IMR-90 (cell line): Measurements from ENCODE around the gene YTHDF2. TPM values are rescaled to one million over a fixed set of nuclear protein-coding genes. Genes with fewer than 3 reads are reported as not detected.

Source experiments
- ATAC-seq: fragments of 200-7000 bp; cut with Tn5 transposase; 2 replicates; pipeline ENCODE4 v1.9.1; 2020; ENCODE audit warnings: low read depth, mild to moderate bottlenecking, moderate library complexity
- BruUV-seq: library from RNA; stranded (reverse); fragments of 400-500 nt; replicated peaks from 2 replicates; lab custom pipeline; 2021; lab: Mats Ljungman, UMichigan
- CTCF ChIA-PET: fragments of 300-600 bp; formaldehyde crosslinking; extraction: SDS; loops from one replicate; lab custom pipeline; 2021; ENCODE audit warnings: antibody characterized with exemption; lab: Yijun Ruan, JAX
- POLR2A ChIA-PET: fragments of 300-600 bp; sonication (Branson Sonifier 250); formaldehyde crosslinking; loops from one replicate; lab custom pipeline; 2022; ENCODE audit warnings: antibody characterized with exemption; ENCODE audit not compliant: unreplicated experiment; lab: Charles Lee
- DNase-seq: peaks from one replicate; pipeline ENCODE4 v3.0.0; 2013
- H2AFZ ChIP-seq: replicated peaks from 2 replicates; pipeline ENCODE3; 2013; ENCODE audit warnings: low read length, mild to moderate bottlenecking; ENCODE audit not compliant: poor library complexity
- H2AK5ac ChIP-seq: 2 replicates; pipeline ENCODE4 v1.6.1; 2013; ENCODE audit warnings: low read depth, low read length, inconsistent platforms
- H2AK9ac ChIP-seq: replicated peaks from 2 replicates; pipeline ENCODE3; 2013; ENCODE audit warnings: mild to moderate bottlenecking, low read depth, low read length, moderate library complexity; ENCODE audit not compliant: poor library complexity
- H2BK120ac ChIP-seq: 2 replicates; pipeline ENCODE4 v1.6.1; 2013; ENCODE audit warnings: low read depth, low read length, inconsistent platforms
- H2BK15ac ChIP-seq: 3 replicates; pipeline ENCODE4 v1.6.1; 2013; ENCODE audit warnings: low read depth, low read length, inconsistent platforms
- H2BK20ac ChIP-seq: 2 replicates; pipeline ENCODE4 v1.6.1; 2013; ENCODE audit warnings: low read depth, mild to moderate bottlenecking, inconsistent platforms, low read length, moderate library complexity
- H2BK5ac ChIP-seq: 2 replicates; pipeline ENCODE4 v1.6.1; 2013; ENCODE audit warnings: mild to moderate bottlenecking, low read depth, low read length, inconsistent platforms; ENCODE audit not compliant: poor library complexity, severe bottlenecking
- H3K14ac ChIP-seq: replicated peaks from 2 replicates; pipeline ENCODE4 v1.6.1; 2013; ENCODE audit warnings: low read depth, low read length, inconsistent platforms
- H3K18ac ChIP-seq: 2 replicates; pipeline ENCODE4 v1.6.1; 2013; ENCODE audit warnings: low read depth, low read length, control low read depth
- H3K23ac ChIP-seq: 2 replicates; pipeline ENCODE4 v1.6.1; 2013; ENCODE audit warnings: low read depth, low read length, inconsistent platforms
- H3K27ac ChIP-seq: 2 replicates; pipeline ENCODE4 v1.5.1; 2013; ENCODE audit warnings: mild to moderate bottlenecking, control low read depth, low read length; ENCODE audit not compliant: insufficient read depth
- H3K27me3 ChIP-seq: 2 replicates; pipeline ENCODE4 v1.6.1; 2013; ENCODE audit warnings: low read length; ENCODE audit not compliant: control insufficient read depth, insufficient read depth
- H3K36me3 ChIP-seq: 2 replicates; pipeline ENCODE4 v1.6.1; 2013; ENCODE audit warnings: low read length, mixed read lengths; ENCODE audit not compliant: control insufficient read depth, insufficient read depth
- H3K4ac ChIP-seq: 2 replicates; pipeline ENCODE4 v1.6.1; 2013; ENCODE audit warnings: low read depth, low read length, inconsistent platforms
- H3K4me1 ChIP-seq: 2 replicates; pipeline ENCODE4 v1.6.1; 2013; ENCODE audit warnings: low read length, mixed read lengths; ENCODE audit not compliant: control insufficient read depth, insufficient read depth
- H3K4me2 ChIP-seq: 2 replicates; pipeline ENCODE4 v1.6.1; 2013; ENCODE audit warnings: low read depth, mild to moderate bottlenecking, control low read depth, low read length, moderate library complexity
- H3K4me3 ChIP-seq: 2 replicates; pipeline ENCODE4 v1.5.1; 2013; ENCODE audit warnings: low read depth, mild to moderate bottlenecking, control low read depth, low read length, moderate library complexity; ENCODE audit not compliant: insufficient read depth
- H3K56ac ChIP-seq: 2 replicates; pipeline ENCODE4 v1.6.1; 2013; ENCODE audit warnings: low read length, inconsistent platforms; ENCODE audit not compliant: insufficient read depth; ENCODE audit errors: extremely low read depth
- H3K79me1 ChIP-seq, 2 experiments: 2 replicates each; pipeline ENCODE4 v1.6.1; 2013; ENCODE audit warnings: low read length in 2 of 2, inconsistent platforms in 1 of 2, low read depth in 1 of 2
- H3K9ac ChIP-seq: 2 replicates; pipeline ENCODE4 v1.6.1; 2013; ENCODE audit warnings: low read depth, low read length, control low read depth
- H3K9me1 ChIP-seq: 2 replicates; pipeline ENCODE4 v1.6.1; 2013; ENCODE audit warnings: low read length, inconsistent platforms; ENCODE audit not compliant: insufficient read depth
- H3K9me3 ChIP-seq: 2 replicates; pipeline ENCODE4 v1.6.1; 2013; ENCODE audit warnings: low read length; ENCODE audit not compliant: control insufficient read depth, insufficient read depth
- H4K20me1 ChIP-seq: 2 replicates; pipeline ENCODE4 v1.6.1; 2013; ENCODE audit warnings: low read length, inconsistent platforms; ENCODE audit not compliant: insufficient read depth
- H4K5ac ChIP-seq: 2 replicates; pipeline ENCODE4 v1.6.1; 2013; ENCODE audit warnings: mild to moderate bottlenecking, low read depth, low read length, control low read depth
- H4K8ac ChIP-seq, 2 experiments: 2 replicates each; pipeline ENCODE4 v1.6.1; 2013; ENCODE audit warnings: low read depth in 2 of 2, low read length in 2 of 2, control low read depth in 1 of 2, inconsistent platforms in 1 of 2
- H4K91ac ChIP-seq: 2 replicates; pipeline ENCODE4 v1.6.1; 2013; ENCODE audit warnings: low read depth, low read length, inconsistent platforms; ENCODE audit not compliant: insufficient read depth
- BHLHE40 ChIP-seq: fragments of 150-350 bp; IDR thresholded peaks from 2 replicates; pipeline ENCODE4 v1.6.1; 2016; ENCODE audit warnings: mild to moderate bottlenecking, low read depth, low read length
- CEBPB ChIP-seq: IDR thresholded peaks from 2 replicates; pipeline ENCODE4 v1.6.1; 2012; ENCODE audit warnings: low read depth, low read length, improper control_type of control experiment
- CHD1 ChIP-seq: IDR thresholded peaks from 2 replicates; pipeline ENCODE4 v1.6.1; 2012; ENCODE audit warnings: low read depth, low read length, improper control_type of control experiment
- FOS ChIP-seq: fragments of 150-350 bp; IDR thresholded peaks from 2 replicates; pipeline ENCODE4 v1.6.1; 2016; ENCODE audit warnings: low read depth, low read length
- MAFK ChIP-seq: IDR thresholded peaks from 2 replicates; pipeline ENCODE4 v1.6.1; 2012; ENCODE audit warnings: low read depth, low read length, improper control_type of control experiment
- MAZ ChIP-seq: IDR thresholded peaks from 2 replicates; pipeline ENCODE4 v1.6.1; 2012; ENCODE audit warnings: low read depth, mild to moderate bottlenecking, low read length, improper control_type of control experiment, moderate library complexity, borderline replicate concordance
- MXI1 ChIP-seq: IDR thresholded peaks from 2 replicates; pipeline ENCODE4 v1.6.1; 2012; ENCODE audit warnings: low read depth, mild to moderate bottlenecking, low read length, moderate library complexity, borderline replicate concordance
- NFE2L2 ChIP-seq: fragments of 150-350 bp; IDR thresholded peaks from 2 replicates; pipeline ENCODE4 v1.6.1; 2016; ENCODE audit warnings: low read depth, mild to moderate bottlenecking, low read length
- POLR2A ChIP-seq: IDR thresholded peaks from 2 replicates; pipeline ENCODE4 v1.6.1; 2012; ENCODE audit warnings: mild to moderate bottlenecking, low read depth, low read length
- RAD21 ChIP-seq: IDR thresholded peaks from 2 replicates; pipeline ENCODE4 v1.6.1; 2012; ENCODE audit warnings: low read length, improper control_type of control experiment
- RCOR1 ChIP-seq: IDR thresholded peaks from 2 replicates; pipeline ENCODE4 v1.6.1; 2012; ENCODE audit warnings: mild to moderate bottlenecking, low read length, improper control_type of control experiment; ENCODE audit not compliant: insufficient replicate concordance
- RFX5 ChIP-seq: IDR thresholded peaks from 2 replicates; pipeline ENCODE4 v1.8.0; 2012; ENCODE audit warnings: low read depth, mild to moderate bottlenecking, low read length, moderate library complexity
- SMC3 ChIP-seq: fragments of 150-350 bp; IDR thresholded peaks from 2 replicates; pipeline ENCODE4 v1.6.1; 2016; ENCODE audit warnings: low read depth, mild to moderate bottlenecking, antibody characterized with exemption, low read length, moderate library complexity
- WGBS, 2 experiments: methylation state at CpG; one replicate each; pipeline versions ENCODE4 v1.1.5 to v1.1.7; 2013; ENCODE audit warnings: missing lambda C conversion rate in 2 of 2; ENCODE audit not compliant: insufficient read length in 1 of 2; ENCODE audit errors: extremely low coverage in 2 of 2; 5-methylcytosine and 5-hydroxymethylcytosine counted together
- dilution Hi-C: fragments of 300-500 bp; cut with HindIII; formaldehyde crosslinking; loops from one replicate; pipeline ENCODE4 v1.14.3; 2018; ENCODE audit warnings: low sequenced_read_pairs; ENCODE audit not compliant: unreplicated experiment
- in situ Hi-C: fragments of 300-500 bp; cut with MboI; formaldehyde crosslinking; loops from 3 replicates; pipeline ENCODE4 v1.14.3; 2019; ENCODE audit warnings: low sequenced_read_pairs, inconsistent platforms, mixed read lengths
- intact Hi-C: fragments of 100-400 bp; cut with micrococcal nuclease; formaldehyde crosslinking; loops from 2 replicates; pipeline ENCODE4 v1.10.0; 2022
- polyA plus RNA-seq, 3 experiments: library from polyadenylated mRNA; depleted of rRNA; stranded (reverse); fragments of >200 nt; gene quantifications; 2 replicates each; pipeline ENCODE4 v1.2.3, GENCODE V29; 2012; ENCODE audit warnings: low replicate concordance in 1 of 3
- total RNA-seq: library from RNA; depleted of rRNA; stranded (reverse); fragments of >200 nt; gene quantifications from 2 replicates; pipeline ENCODE4 v1.2.3, GENCODE V29; 2012
- TF ChIP-seq, protein P1 (sequence below): fragments of 150-350 bp; IDR thresholded peaks from 2 replicates; pipeline ENCODE4 v1.6.1; 2017; ENCODE audit warnings: mild to moderate bottlenecking, antibody characterized with exemption, low read length, low read depth
- TF ChIP-seq, protein P2 (sequence below): fragments of 150-350 bp; IDR thresholded peaks from 2 replicates; pipeline ENCODE4 v1.6.1; 2016; ENCODE audit warnings: low read depth, mild to moderate bottlenecking, low read length, moderate library complexity, borderline replicate concordance
- TF ChIP-seq, protein P3 (sequence below): conservative IDR thresholded peaks from 2 replicates; pipeline ENCODE4 v1.5.1; 2012; ENCODE audit warnings: mild to moderate bottlenecking, low read depth, low read length, improper control_type of control experiment

YTHDF2 gene
- total and polyA plus RNA-seq, 2 of the 4 experiments (the other 2 are of a cell fraction): 50.0 to 94.3 TPM

DNA sequence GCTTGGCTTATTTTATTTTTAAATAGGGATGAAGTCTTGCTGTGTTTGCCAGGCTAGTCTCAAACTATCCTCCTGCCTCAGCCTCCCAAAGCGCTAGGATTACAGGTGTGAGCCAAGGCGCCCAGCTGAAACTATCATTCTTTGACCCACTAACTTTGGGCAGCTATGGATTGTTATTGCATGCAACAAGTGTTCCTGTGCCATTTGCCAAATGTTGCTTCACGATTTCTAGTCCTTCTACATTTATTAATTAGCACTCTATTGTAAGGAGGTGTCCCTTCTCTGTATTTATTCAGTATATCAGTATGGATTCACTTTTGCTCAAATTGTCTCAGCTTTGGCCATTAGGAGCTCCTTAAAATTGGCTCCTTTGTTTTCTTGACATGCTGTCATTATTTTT, 36.4 kb downstream of the YTHDF2 start:
- Histone ChIP-seq H4K5ac (no peak overlapping the region), H2BK5ac (no peak overlapping the region), H3K4me2 (no peak overlapping the region), H3K4me1 (peaks cover 2% of the 10 kb centered on the region; the same call in 1 of the 2 replicates), H4K8ac (no peak overlapping the region), H3K4ac (no peak overlapping the region), H2AFZ (no peak overlapping the region), H2BK15ac (no peak overlapping the region), H3K9ac (no peak overlapping the region), H3K18ac (no peak overlapping the region), H3K9me1 (peaks cover 5% of the 10 kb centered on the region; the same call in 1 of the 2 replicates), H3K56ac (no peak overlapping the region), H4K20me1 (peaks cover 15% of the 10 kb centered on the region), H4K91ac (no peak overlapping the region), H3K27ac (no peak overlapping the region), H3K14ac (no peak overlapping the region), H3K9me3 (no peaks in the 10 kb centered on the region), H2BK20ac (no peak overlapping the region), H2BK120ac (no peak overlapping the region), H3K4me3 (no peak overlapping the region), H2AK9ac (no peak overlapping the region), H3K36me3 (peaks cover 20% of the 10 kb centered on the region), H3K79me1 (peaks cover 12 to 43% of the 10 kb centered on the region in 2 experiments), H3K27me3 (no peaks in the 10 kb centered on the region), H3K23ac (no peak overlapping the region), H2AK5ac (no peak overlapping the region)
- dilution Hi-C loops (no loop called here), intact Hi-C loops (no loop called here), in situ Hi-C loops (no loop called here)
- DNase-seq (no peak), ATAC-seq (no peak)
- WGBS, 2 experiments: no CpG with 5 or more reads among the region's 3 CpGs
- TF ChIP-seq, protein P1, sequence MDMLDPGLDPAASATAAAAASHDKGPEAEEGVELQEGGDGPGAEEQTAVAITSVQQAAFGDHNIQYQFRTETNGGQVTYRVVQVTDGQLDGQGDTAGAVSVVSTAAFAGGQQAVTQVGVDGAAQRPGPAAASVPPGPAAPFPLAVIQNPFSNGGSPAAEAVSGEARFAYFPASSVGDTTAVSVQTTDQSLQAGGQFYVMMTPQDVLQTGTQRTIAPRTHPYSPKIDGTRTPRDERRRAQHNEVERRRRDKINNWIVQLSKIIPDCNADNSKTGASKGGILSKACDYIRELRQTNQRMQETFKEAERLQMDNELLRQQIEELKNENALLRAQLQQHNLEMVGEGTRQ: no peak
- TF ChIP-seq NFE2L2: no peak
- TF ChIP-seq FOS: no peak
- no peak for TF ChIP-seq SMC3
- no peak for TF ChIP-seq RAD21
- TF ChIP-seq POLR2A: no peak
- TF ChIP-seq MXI1: no peak
- TF ChIP-seq, protein P2, sequence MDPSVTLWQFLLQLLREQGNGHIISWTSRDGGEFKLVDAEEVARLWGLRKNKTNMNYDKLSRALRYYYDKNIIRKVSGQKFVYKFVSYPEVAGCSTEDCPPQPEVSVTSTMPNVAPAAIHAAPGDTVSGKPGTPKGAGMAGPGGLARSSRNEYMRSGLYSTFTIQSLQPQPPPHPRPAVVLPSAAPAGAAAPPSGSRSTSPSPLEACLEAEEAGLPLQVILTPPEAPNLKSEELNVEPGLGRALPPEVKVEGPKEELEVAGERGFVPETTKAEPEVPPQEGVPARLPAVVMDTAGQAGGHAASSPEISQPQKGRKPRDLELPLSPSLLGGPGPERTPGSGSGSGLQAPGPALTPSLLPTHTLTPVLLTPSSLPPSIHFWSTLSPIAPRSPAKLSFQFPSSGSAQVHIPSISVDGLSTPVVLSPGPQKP: no peak
- no peak for TF ChIP-seq MAFK
- TF ChIP-seq RFX5: no peak
- no peak for TF ChIP-seq MAZ
- TF ChIP-seq BHLHE40: no peak
- TF ChIP-seq CHD1: no peak
- no peak for TF ChIP-seq RCOR1
- TF ChIP-seq CEBPB: no peak
- TF ChIP-seq, protein P3, sequence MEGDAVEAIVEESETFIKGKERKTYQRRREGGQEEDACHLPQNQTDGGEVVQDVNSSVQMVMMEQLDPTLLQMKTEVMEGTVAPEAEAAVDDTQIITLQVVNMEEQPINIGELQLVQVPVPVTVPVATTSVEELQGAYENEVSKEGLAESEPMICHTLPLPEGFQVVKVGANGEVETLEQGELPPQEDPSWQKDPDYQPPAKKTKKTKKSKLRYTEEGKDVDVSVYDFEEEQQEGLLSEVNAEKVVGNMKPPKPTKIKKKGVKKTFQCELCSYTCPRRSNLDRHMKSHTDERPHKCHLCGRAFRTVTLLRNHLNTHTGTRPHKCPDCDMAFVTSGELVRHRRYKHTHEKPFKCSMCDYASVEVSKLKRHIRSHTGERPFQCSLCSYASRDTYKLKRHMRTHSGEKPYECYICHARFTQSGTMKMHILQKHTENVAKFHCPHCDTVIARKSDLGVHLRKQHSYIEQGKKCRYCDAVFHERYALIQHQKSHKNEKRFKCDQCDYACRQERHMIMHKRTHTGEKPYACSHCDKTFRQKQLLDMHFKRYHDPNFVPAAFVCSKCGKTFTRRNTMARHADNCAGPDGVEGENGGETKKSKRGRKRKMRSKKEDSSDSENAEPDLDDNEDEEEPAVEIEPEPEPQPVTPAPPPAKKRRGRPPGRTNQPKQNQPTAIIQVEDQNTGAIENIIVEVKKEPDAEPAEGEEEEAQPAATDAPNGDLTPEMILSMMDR: no peak
- BruUV-seq: no TSS peak
- CTCF ChIA-PET: no interaction called here
- POLR2A ChIA-PET: no interaction called here
